GM06990 (cell line): Measurements from ENCODE around the gene NOX5.

Experiments
- DNase-seq: peaks from one replicate; pipeline ENCODE4 v3.0.0-alpha.2; 2011; ENCODE audit not compliant: insufficient read length; ENCODE audit errors: extremely low read depth
- H3K27me3 ChIP-seq: replicated peaks from 2 replicates; pipeline ENCODE4 v1.6.0; 2011; ENCODE audit warnings: low read length; ENCODE audit not compliant: control insufficient read depth, insufficient read depth
- H3K36me3 ChIP-seq: 2 replicates; pipeline ENCODE4 v1.5.1; 2011; ENCODE audit warnings: low read length; ENCODE audit not compliant: control insufficient read depth, insufficient read depth
- H3K4me3 ChIP-seq: replicated peaks from 2 replicates; pipeline ENCODE4 v1.5.1; 2011; ENCODE audit warnings: low read depth, mild to moderate bottlenecking, control low read depth, low read length
- TF ChIP-seq, protein P1 (sequence below): IDR thresholded peaks from 2 replicates; pipeline ENCODE4 v1.5.1; 2011; ENCODE audit warnings: low read length, control low read depth, mild to moderate bottlenecking, inconsistent platforms; ENCODE audit not compliant: insufficient read depth, poor library complexity, severe bottlenecking

Gene NOX5

DNA sequence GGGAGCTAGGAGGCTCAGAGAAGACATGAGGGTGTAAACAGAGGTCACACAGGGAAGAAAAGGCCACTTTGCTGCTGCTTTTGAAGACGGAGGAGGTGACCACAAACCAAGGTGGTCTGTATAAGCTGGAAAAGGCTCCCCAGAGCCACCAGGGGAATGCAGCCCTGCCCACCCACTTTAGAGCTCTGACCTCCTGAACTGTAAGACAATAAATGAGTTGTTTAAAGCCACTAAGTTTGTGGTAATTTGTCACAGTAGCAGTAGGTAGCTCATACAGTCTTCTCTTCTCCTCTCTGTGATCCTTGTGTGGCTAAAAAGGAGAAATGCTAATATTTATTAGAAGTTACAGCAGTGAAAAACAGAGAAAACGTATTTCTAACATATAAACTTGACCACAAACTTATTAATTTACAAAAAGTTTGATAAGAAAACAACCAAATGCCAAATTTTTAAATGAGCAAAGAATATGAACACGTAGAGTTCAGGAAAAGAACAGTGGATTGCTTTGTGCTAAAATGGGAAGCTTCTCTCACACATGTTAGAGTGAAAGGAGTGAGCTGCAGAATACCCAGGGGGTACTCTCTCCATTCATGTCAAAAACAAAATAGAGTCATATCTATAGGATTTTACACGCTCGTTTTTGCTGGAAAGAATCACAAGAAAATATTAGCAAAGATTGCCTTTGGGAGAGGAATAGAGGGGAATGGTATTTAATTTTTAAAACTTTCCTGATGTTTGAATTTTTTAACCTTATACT, 71.0 kb downstream of the NOX5 start:
- DNase-seq = no peak
- Histone ChIP-seq H3K27me3 (peaks cover 1% of the 10 kb centered on the region; the same call in 1 of the 2 replicates), H3K4me3 (no peak overlapping the region), H3K36me3 (no peaks in the 10 kb centered on the region)
- TF ChIP-seq, protein P1, sequence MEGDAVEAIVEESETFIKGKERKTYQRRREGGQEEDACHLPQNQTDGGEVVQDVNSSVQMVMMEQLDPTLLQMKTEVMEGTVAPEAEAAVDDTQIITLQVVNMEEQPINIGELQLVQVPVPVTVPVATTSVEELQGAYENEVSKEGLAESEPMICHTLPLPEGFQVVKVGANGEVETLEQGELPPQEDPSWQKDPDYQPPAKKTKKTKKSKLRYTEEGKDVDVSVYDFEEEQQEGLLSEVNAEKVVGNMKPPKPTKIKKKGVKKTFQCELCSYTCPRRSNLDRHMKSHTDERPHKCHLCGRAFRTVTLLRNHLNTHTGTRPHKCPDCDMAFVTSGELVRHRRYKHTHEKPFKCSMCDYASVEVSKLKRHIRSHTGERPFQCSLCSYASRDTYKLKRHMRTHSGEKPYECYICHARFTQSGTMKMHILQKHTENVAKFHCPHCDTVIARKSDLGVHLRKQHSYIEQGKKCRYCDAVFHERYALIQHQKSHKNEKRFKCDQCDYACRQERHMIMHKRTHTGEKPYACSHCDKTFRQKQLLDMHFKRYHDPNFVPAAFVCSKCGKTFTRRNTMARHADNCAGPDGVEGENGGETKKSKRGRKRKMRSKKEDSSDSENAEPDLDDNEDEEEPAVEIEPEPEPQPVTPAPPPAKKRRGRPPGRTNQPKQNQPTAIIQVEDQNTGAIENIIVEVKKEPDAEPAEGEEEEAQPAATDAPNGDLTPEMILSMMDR = no peak

DNA sequence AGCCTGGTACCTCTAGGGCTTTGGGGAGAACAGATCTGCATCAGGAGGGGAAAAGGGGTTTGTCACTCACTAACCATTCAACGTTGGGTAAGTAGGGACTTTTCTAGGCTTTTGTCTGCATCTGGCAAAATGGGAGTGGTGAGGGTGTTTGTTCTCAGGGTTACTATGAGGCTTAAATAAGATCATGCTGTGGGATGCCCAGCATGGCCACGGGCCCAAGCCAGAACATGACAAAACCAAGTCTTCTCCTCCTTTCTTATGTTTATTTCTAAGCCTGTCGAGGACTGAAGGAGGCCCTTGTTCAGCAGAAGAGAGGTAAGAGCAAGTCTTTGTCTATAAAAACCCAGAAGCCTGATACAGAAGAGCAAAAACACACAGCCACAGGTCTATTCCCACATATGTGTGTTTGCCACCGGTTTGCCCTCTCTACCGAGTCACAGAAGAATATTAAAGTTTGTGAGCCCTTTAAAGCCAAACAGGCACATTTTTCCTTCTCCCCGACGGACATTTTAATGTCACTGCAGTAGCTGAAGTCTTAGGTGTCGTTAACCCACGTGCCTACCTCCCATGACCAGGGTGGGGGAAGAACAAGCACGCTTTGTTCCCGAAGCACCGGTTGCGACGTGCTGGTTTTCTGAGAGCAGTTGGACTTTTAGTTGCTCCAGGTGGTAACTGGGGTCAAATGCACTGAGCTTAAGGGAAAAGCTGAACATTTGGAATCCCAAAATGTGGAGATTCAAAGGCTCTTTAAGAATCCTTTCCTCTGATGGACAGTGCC, 72.1 kb downstream of the NOX5 start:
- Histone ChIP-seq H3K4me3 (no peak overlapping the region), H3K27me3 (peaks cover 1% of the 10 kb centered on the region; the same call in 1 of the 2 replicates), H3K36me3 (no peaks in the 10 kb centered on the region)
- TF ChIP-seq, protein P1 = no peak
- no peak for DNase-seq

DNA sequence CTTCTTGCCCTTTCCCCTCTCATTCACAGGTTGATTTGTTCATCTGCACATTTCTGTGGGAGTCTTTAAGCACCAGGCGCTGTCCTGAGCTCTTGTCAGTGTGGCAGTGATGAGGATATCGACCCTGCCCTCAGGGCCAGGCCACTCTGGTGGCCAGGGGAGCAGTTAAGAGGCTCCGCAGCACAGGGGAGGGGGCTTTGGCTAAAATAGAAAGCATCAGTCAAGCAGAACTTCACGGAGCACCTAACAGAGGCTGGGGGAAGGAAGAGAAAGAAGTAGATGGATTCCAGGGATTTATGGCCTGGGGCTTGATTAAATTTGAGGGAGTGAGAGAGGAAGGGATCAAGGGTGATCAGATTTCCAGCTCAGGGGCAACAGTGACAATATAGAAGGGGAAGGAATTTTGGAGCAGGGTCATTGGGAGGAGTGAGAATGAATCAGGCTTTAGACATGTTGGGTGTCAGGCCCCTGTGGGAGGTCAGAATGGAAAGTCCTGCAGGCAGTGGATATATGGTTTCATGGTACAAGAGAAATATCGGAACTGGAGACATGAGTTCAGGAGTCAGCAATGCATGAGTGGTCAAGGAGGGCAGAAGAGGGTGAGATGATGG, 73.0 kb downstream of the NOX5 start:
- Histone ChIP-seq H3K27me3 (peaks cover 1% of the 10 kb centered on the region; the same call in 1 of the 2 replicates), H3K36me3 (no peaks in the 10 kb centered on the region), H3K4me3 (no peak overlapping the region)
- TF ChIP-seq, protein P1 = no peak
- no peak for DNase-seq

DNA sequence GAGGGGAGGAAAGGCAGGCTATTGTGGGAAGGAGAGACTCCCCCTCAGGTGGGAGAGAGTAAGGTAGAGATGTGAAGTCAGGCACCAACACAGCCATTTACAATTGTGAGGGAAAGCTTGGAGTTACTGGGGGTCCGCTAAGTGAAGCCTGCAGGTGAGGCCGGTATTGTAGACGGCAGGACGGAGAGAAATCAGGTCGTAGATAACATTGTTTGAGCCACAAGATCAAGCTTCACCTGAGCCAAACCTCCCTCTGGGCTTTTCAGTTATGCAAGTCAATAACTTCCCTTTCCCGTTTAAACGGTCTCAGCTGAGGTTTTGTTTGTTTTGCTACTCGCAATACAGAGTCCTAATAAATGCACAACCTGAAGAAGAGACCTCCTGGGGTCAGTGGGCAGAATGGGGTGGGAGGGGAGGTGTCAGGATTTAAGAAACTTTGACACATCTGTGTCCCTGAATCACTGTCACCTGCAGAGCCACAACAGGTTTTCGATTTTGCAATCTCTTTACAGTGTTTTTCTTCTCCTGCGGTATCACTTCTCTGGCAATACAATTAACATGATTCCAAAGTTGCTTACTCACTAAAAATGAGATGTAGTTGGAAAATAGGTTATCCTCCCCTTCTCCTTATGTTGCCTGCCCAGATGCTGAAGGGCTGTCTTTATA, 73.9 kb downstream of the NOX5 start:
- Histone ChIP-seq H3K27me3 (peaks cover 1% of the 10 kb centered on the region; the same call in 1 of the 2 replicates), H3K36me3 (no peaks in the 10 kb centered on the region), H3K4me3 (no peak overlapping the region)
- DNase-seq = no peak
- TF ChIP-seq, protein P1 = no peak

DNA sequence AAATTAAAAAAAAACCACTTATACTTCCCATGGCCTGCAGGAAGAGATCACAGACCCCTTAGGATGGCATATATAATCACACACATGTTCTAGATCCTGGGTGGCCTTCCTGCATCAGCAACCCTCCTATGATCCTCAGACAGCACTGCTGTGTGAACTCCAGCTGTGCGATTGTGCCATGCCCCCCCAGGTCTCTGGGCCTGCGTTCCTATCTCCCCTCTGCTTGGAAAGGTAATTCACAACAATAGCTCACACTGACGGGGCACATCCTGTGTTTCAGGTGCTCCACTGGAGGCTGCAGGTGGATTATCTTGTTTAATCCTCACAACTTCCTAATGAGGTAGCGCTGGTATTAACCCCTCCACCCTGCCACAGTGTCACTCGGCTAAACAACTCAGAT, 74.8 kb downstream of the NOX5 start:
- DNase-seq = no peak
- Histone ChIP-seq H3K36me3 (no peaks in the 10 kb centered on the region), H3K4me3 (no peak overlapping the region), H3K27me3 (peaks cover 1% of the 10 kb centered on the region; the same call in 1 of the 2 replicates)
- TF ChIP-seq, protein P1 = no peak
